HG03064 (cell line): ENCODE data around the gene MPPE1.
"Not testable (repeated sequence)": the region's sequence is repeated elsewhere in the genome, so short reads cannot be mapped to it uniquely, and the experiment has no call there.

Source experiments
- ATAC-seq: cut with Tn5 transposase; IDR thresholded peaks from one replicate; pipeline ENCODE4 v1.9.1; 2021; ENCODE audit warnings: low read depth; ENCODE audit not compliant: unreplicated experiment

The MPPE1 gene, protein sequence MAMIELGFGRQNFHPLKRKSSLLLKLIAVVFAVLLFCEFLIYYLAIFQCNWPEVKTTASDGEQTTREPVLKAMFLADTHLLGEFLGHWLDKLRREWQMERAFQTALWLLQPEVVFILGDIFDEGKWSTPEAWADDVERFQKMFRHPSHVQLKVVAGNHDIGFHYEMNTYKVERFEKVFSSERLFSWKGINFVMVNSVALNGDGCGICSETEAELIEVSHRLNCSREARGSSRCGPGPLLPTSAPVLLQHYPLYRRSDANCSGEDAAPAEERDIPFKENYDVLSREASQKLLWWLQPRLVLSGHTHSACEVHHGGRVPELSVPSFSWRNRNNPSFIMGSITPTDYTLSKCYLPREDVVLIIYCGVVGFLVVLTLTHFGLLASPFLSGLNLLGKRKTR

DNA sequence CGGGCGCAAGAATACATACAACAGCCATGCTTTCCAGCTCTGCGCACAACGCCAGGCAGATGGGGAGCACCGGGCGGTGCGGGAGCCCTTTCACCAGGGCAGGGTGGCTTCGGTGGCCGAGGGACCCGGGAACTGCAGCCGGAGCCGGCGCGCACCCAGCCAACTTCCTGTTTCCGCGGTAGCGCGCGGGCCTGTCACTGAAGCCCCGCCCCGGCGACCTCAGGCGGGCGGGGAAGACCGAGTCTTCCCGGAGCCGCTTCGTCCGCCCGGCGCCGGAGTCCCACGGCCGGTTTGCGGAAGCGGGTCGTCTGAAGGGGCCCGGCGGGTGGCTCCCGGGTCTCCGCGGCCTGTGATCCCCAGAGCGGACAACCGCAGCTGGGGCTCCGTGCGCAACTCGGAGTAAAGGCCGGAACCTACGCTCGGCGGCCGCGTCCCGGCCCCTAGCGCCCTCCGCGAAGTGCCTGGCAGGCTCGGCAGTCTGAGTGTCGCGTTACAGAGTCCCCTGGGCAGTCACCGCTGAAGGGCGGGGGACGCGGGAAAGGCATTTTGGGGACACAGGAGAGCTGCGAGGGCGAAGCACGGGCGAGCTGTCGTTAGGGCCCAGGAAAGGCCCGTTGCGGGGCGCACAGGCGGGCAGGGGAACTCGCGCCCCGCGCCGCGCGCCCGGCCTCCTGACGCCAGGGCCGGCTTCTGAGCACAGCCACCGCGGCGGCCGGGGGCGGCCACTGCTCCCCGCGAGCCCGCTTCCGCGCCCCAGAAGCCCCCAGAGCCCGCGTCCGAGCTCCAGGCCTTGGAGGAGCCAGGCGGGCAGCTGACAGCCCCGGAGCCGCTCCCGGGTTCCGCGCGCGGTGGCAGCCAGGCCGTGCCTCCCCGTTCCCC, at the start of gene MPPE1:
TSS of gene MPPE1 (minus strand) at position 136 of the 879 bp plus-strand sequence. CDS start 11,053 bp downstream, outside the sequence.
- peak; percentile 75 for ATAC-seq

DNA sequence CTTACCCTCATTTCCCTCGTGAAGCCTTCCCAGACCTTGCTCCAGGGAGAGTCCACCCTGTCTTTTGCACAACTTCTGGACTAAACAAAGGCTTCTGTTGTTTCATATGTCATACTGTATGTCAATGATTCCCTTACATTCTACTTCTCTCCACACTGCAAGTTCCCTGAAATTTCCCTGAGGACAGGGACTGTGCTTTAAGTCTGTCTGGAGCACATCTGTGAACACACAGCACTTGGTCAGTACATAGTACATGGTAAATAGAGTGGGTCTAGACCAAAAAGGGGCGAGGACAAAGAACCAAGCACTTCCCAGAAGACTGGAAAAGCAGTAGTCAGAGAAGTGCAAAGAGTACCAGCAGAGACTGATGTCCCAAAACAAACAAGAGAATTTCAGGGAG, 49.5 kb upstream of the MPPE1 start:
- no peak for ATAC-seq

DNA sequence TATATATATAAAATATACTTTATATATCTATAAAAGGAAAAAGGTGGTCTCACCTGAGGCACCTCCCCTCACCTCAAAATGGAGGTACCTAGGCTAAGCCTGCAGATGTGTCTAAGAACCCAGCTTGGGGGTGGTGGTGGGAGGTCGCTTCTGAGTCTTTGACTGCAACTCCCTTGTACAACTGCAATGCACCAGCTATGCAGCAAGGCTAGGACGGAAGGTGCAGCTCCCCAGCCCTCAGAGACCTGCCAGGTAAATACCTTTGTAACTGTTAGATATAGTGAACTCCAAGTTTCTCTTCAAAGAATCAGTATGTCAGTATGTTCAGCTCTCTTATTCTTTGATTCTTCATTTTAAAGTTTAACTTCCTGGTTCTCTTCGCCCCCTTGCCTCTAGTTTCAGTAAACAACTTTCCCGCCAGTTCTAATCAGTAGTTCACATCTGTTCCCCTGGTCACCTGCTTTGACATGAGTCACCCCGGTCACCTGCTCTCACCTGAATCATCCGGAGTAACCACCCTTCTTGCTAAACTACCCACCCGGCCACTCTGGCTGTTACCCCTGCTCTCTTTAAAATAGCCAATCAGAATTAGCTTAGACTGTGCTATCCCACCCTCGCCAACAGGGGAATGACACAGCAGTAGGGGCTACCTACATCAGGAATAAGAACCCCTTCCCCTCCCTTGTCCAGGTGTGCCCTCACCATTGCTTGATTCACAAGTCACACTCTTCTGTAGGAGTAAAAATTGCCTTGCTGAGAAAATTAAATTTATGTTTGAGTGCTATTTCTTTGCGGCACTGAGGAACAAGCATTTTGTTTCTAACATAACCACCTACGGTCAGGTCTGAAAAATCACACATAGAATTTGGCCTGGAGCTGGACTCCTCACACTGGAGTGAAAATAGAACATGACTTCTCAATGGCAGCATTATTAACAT, 48.5 kb upstream of the MPPE1 start:
- no peak for ATAC-seq

DNA sequence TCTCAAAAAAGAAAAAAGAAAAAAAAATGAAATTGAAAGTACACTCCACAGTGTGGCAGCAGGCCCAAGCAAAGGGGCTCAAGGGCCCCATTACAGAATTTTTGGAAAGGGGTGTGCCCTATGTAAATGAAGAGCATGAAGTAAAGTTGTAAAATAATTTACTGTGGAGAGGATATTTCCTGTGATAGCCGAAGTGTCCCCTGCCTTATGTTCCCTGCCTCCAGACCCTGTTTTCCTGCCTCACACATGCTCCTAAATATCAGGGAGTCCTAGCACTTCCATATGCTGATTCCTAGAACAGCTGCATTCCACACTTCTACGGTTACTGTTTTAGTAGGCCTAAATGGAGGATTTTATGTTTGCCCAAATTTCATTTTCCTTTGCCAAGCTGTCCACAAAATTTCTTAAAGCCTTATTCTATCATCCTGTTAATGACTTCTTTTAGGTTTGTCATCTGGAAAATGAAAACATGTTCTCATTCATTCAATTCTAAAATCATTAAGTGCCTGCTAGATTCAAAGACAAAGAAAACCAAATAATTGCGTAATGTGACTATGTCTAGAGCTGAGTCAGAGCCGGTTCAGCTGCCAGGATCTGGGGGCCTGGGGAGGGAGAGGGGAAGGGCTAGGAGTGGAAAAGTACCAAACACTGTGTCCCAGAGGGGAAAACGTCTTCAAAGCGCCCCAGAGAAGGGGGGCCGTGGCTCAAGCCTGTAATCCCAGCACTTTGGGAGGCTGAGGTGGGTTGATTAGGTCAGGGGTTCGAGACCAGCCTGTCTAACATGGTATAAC, 47.3 kb upstream of the MPPE1 start:
- no peak for ATAC-seq

DNA sequence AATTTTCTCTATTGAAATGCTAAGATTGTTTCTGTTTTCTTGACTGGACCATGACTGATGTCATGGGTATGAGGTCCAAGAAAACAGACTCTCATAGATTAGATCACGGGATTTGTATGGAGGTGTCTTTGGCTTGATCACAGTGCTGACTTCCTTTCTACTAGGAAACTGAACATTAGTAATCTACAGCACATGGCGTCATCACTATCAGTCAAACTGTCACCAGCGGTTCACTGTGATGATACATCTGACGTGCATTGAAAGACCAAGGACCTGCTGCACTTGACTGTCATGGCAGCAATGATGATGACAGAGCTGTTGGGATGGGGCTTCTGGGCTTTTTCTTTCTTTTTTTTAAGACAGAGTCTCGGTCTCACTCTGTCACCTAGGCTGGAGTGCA, 45.0 kb upstream of the MPPE1 start:
- ATAC-seq = no peak

DNA sequence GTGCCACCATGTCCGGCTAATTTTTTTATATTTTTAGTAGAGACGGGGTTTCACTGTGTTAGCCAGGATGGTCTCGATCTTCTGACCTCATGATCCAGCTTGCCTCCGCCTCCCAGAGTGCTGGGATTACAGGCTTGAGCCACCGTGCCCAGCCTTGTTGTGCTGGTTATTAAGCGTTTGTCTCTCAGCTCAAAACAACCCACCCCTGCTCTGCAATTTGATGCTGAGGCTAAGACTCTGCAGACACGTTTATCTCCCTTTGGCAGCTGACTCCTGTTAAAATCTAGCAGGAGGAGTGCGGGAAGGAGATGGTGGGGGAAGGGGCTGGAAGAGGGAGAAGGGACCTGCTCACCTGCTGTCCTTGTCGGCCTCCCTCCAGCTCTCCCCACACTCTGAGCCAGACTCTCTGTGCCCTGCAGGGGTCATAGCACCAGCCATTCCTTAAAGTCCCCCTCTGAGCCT, 43.3 kb upstream of the MPPE1 start:
- ATAC-seq = no peak

DNA sequence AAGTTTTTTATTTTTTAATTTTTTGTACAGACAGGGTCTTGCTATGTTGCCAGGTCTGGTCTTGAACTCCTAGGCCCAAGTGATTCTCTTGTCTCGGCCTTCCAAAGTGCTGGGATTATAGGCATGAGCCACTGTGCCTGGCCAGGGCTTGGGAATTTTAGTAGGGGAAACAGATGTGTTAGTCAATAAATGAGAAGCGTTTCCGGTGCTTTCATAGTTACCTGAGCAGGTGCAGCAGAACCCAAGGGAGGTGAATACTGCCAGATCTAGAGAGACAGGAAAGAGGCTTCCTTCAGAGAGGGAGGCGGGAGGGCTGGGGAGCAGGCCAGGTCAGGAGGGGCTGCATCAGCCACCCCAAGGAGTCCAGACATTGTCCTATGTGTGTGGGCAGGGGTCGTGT, 42.7 kb upstream of the MPPE1 start:
- ATAC-seq = no peak

DNA sequence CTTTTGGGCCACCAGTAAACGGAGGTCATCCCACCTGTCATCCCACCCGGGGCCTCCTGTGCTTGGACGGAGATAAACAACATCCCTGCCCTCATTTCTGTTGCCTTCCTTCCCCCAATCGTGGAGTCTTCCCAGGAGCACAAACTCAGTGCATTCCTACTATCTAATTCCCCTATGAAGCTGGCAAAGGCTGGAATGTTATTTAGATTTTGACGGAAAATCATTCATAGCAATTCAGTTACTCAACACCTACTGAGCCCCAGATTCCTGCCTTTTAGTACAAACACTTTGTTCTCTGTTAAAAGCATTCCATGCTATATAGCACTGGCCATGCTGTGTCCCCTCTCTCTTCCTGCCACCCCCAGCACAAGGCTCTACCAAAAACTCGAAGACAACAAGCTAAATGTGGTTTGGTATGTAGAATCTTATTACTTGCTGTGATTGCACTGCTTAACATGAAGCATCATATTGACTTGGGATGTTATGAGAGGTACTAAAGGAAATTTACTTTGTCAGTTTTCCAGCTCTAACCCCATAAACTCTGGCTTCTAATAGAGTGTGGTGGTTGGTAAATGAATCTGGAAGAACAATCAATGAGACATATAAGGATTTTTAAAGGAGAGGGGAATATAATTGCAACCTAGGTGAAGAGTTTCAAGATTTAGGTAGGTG, 40.9 kb upstream of the MPPE1 start:
- ATAC-seq = no peak

DNA sequence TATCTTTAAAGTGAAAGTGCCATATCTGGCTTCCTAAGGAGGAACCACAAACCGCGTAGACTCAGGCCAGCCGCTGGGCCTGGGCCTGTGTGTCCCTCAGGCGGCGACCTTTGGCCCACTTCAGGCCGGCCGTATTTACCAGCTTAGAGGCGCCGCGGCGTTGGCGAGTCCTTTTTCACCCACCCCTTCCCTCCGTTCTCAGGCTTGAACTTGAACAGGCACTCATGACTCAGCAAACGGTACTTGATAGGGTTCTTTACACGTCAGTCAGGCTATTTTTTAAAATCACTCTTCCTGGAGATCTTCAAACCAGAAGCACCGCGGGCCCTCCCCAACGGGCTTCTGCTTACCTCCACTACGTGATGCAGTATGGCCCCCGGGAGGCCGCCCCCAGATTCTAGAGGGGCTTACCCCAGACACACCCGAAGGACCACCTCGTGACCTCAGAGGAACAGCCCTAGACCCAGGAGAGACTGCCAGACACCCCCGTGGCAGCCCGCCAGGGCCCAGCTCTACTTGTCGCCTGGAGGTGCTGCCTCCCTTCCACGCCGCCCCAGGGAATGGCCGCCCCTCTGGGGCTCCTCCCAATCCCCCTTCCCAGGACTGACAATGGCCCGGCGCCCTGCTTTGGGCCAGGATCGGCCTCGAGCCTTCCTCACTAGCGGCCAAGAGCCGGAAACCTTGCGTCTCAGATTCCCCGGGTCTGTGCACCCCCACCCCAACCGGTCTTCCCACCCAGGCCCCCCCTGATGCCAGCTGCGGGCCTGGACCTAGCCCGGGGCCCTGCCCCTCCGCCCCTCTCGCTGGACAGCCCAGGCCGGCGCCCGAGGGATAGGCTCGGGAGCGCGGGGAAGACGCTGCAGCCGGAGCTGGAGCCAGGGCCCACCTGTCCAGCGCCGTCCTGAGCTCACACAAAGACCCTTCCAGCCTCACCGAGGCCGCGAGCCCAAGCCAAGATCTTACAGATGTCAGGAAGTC, 39.4 kb upstream of the MPPE1 start:
- peak; percentile 84 for ATAC-seq

DNA sequence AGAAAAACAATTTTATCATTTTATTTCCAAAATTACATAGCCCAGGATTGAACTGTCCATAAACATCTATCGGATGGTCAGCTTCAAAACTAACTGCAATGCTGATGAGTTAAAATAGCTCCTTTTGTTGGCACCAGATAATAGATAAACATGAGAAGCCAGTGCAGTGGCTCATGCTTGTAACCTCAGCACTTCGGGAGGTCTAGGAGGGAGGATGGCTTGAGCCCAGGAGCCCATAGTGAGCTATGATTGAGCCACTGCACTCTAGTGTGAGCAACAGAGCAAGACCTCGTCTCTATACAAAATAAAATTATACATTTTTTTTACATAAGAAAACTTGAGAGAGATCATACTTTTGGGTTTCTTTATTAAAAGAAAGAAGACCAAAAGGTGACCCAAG, 38.6 kb upstream of the MPPE1 start:
- ATAC-seq = no peak

DNA sequence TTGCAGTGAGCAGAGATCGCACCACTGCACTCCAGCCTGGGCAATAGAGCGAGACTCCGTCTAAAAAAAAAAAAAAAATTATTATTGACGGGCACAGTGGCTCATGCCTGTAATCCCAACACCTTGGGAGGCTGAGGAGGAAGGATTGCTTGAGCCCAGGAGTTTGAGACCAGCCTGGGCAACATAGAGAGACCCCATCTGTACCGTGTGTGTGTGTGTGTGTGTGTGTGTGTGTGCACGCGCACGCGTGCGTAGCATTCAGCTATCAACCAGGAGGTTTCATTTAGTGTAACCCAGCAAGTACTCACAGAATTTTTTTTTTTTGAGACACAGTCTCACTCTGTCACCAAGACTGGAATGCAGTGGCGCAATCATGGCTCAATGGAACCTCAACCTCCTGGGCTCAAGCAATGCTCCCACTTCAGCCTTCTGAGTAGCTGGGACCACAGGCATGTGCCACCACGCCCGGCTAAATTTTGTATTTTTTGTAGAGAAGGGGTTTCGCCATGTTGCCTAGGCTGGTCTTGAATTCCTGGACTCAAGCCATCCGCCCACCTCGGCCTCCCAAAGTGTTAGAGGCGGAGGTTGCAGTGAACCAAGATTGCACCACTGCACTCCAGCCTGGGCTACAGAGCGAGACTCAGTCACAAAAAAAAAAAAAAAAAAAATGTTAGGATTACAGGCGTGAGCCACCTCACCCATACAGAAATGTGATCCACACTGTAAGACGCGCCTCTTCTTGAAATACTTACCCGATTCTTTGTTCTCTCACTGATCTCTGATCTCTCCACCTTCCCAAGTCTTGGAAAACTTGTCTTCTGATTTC, 37.9 kb upstream of the MPPE1 start:
- ATAC-seq = not testable (repeated sequence)

DNA sequence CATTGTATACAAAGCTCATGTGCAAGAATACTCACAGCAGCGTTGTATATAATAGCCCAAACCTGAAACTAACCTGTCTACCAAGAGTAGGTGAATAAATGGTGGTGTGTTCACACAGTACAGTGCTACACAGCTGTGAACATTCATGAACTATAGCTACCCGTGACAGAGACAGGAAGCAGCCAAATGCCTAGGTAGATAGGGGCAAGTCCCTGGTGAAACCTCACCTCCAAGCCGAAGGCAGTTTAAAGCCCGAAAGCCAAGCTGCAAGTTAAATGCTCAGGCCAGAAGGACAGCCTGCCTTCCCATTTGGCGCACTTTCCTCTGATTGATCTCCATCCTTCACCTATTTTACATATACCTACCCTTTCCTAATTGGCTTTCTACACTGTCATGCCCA, 36.7 kb upstream of the MPPE1 start:
- no peak for ATAC-seq

DNA sequence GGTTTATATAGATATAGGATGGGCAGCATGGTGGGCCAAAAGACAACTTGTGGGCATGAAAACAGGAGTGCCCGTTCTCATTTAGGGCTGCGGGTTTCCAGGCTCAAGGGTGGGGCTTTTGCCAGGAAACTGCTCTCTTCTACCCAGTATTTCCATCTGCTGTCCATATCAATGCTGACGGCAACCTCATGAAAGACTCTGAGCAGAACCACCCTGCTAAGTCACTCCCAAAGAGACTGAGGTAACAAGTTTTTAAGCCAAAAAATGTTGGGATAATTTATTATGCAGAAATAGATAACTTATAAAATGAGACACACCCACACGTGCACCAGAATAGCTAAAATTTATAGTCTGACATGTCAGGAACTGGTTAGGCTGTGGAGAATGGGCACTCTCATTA, 36.1 kb upstream of the MPPE1 start:
- ATAC-seq = no peak

DNA sequence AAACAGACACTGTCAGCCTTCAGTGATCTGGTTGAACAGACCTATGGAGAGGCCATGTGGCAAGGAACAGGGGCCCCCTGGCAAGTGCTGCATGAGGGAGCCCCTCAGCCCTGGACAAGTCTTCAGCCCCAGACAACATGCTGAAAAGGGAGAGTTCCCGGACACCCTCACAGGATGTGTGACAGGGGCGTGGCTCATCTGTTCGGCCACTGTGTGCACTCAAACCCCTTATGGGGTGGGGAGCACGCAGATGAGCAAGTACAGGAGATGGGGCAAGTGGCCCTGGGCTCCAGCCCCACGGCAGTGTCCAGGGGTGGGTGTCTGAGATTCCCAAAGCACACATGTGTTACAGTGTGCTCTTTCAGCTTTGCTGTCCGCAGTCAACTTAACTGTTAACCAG, 35.4 kb upstream of the MPPE1 start:
- no peak for ATAC-seq

DNA sequence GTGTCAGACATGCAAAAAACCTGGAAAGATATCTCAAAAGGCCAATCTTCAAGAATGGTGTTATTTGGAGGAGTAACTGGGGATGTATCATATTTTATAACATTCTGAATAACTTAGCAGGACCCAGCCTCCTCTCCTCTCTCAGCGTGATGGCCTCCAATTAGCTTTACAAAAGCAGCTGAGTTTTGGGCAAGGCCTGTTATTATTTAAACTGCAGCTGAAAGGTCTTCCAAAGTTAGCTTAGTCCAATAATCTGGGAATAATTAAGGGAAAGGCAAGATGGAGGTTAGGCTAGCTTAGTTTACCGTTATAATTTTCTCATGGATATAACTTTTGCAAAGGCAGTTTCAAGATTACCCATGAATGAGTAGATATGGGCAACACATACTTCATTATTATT, 32.8 kb upstream of the MPPE1 start:
- no peak for ATAC-seq

DNA sequence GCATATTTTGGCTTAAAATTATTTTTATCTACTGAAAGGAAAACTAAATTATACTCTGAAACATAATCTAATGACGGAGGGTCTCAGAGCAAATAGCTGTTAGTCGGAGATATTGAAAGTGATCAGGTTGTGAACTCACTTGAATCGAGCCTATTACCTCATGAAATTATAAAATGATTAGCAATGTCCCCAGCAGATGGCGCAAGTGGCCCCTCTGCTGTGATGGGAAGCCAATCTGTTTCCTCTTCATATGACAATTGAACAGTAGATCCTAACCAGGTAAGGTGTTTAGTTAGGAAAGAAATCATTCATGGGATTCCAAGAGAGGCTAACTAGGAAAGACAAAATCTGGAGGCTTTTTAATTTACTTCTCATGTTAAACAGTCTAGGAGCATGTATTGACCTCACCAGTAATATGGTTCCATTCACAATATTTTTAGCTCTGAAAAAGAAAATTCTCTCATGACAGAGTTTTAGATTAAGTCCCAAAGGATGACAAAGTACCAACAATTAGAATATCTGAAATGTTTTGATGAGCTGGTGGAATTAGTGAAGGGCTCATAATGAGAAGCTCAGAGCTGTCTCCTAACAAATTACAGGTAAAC, 29.9 kb upstream of the MPPE1 start:
- ATAC-seq = no peak

DNA sequence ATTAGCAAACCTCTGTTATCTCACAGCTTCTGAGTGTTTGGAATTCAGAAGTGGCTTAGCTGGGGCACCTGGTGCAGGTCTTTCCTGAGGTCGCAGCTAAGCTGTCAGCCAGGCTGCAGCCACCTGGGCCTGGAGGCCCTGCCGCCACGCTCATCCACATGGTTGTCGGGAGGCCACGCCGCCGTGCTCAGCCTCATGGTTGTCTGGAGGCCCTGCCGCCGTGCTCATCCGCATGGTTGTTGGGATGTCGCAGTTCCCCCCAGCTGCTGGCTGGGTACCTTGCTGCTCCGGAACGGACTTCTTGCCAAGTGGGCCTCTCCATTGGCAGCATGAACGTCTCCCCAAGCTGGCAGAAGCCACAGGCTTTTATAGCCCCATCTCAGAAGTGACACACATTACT, 24.3 kb upstream of the MPPE1 start:
- ATAC-seq = no peak
